Measurements from ENCODE around the gene TIMD4. TPM values are rescaled to one million over a fixed set of nuclear protein-coding genes. Genes with fewer than 3 reads are reported as not detected.

The TIMD4 gene
- polyA plus RNA-seq, 1 donor from 2014 or later: not detected

- H3K9me3 ChIP-seq (ENCODE audit: low read length): no peaks in the 10 kb centered on the region
- TF ChIP-seq SMC3 (conservative IDR thresholded peaks at IDR 0.05; ENCODE audit: poor library complexity) (no peak), RAD21 (conservative IDR thresholded peaks at IDR 0.05) (no peak), TAF1 (IDR thresholded peaks at IDR 0.05; ENCODE audit: low read depth) (no peak), MXI1 (conservative IDR thresholded peaks at IDR 0.05; ENCODE audit: poor library complexity, severe bottlenecking) (no peak)
- TF ChIP-seq, protein P1, sequence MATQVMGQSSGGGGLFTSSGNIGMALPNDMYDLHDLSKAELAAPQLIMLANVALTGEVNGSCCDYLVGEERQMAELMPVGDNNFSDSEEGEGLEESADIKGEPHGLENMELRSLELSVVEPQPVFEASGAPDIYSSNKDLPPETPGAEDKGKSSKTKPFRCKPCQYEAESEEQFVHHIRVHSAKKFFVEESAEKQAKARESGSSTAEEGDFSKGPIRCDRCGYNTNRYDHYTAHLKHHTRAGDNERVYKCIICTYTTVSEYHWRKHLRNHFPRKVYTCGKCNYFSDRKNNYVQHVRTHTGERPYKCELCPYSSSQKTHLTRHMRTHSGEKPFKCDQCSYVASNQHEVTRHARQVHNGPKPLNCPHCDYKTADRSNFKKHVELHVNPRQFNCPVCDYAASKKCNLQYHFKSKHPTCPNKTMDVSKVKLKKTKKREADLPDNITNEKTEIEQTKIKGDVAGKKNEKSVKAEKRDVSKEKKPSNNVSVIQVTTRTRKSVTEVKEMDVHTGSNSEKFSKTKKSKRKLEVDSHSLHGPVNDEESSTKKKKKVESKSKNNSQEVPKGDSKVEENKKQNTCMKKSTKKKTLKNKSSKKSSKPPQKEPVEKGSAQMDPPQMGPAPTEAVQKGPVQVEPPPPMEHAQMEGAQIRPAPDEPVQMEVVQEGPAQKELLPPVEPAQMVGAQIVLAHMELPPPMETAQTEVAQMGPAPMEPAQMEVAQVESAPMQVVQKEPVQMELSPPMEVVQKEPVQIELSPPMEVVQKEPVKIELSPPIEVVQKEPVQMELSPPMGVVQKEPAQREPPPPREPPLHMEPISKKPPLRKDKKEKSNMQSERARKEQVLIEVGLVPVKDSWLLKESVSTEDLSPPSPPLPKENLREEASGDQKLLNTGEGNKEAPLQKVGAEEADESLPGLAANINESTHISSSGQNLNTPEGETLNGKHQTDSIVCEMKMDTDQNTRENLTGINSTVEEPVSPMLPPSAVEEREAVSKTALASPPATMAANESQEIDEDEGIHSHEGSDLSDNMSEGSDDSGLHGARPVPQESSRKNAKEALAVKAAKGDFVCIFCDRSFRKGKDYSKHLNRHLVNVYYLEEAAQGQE (IDR thresholded peaks at IDR 0.05; ENCODE audit: borderline replicate concordance): no peak
- no peak overlapping the region for H3K27ac ChIP-seq (ENCODE audit: low read length)
- no peaks in the 10 kb centered on the region for H4K20me1 ChIP-seq (ENCODE audit: insufficient read depth)
- no peak overlapping the region for H3K4me2 ChIP-seq (ENCODE audit: low read length)
- H2AFZ ChIP-seq (ENCODE audit: low read depth, low read length): no peak overlapping the region
- H3K9me2 ChIP-seq (ENCODE audit: insufficient read depth, low read length): no peaks in the 10 kb centered on the region
- H3K36me3 ChIP-seq (ENCODE audit: insufficient read depth, low read length): no peaks in the 10 kb centered on the region
- no peaks in the 10 kb centered on the region for H3F3A ChIP-seq (ENCODE audit: insufficient read depth, low read length, poor library complexity, severe bottlenecking)
- H3K27me3 ChIP-seq (ENCODE audit: insufficient read depth, low read depth, low read length): no peaks in the 10 kb centered on the region
- no peaks in the 10 kb centered on the region for H3K79me2 ChIP-seq (replicated peaks; ENCODE audit: insufficient read depth, low read length)
- H3K4me3 ChIP-seq (ENCODE audit: low read length): no peak overlapping the region
- H3K9ac ChIP-seq (ENCODE audit: low read length): no peak overlapping the region
These were observed 44.6 kb downstream of the TIMD4 start for GRCh38 chr5:156918311-156918845.

DNA sequence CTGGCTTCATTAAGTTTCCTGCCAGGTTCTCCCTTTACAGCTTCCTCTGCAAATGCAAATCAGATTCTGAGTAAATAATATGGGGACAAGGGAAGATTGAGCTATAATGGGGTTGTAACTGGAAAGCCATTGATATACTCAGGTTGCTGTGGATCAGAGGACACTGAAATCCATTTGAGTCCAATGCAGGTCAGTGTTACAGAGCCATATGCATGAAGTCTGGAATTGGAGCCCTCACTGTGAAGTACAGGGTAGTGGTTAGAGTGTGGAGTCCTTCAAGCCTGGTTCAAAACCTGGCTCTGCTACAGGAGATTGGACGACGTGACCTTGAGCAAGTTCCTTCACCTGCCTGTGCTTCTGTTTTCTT lies 48.7 kb downstream of the TIMD4 start:
- Histone ChIP-seq H3K9me3 (ENCODE audit: low read length) (no peaks in the 10 kb centered on the region), H3K9me2 (ENCODE audit: insufficient read depth, low read length) (no peaks in the 10 kb centered on the region), H4K20me1 (ENCODE audit: insufficient read depth) (no peaks in the 10 kb centered on the region), H3K4me2 (ENCODE audit: low read length) (no peak overlapping the region), H3K9ac (ENCODE audit: low read length) (no peak overlapping the region), H3K27ac (ENCODE audit: low read length) (no peak overlapping the region), H3K36me3 (ENCODE audit: insufficient read depth, low read length) (no peaks in the 10 kb centered on the region), H3K79me2 (replicated peaks; ENCODE audit: insufficient read depth, low read length) (no peaks in the 10 kb centered on the region), H2AFZ (ENCODE audit: low read depth, low read length) (no peak overlapping the region), H3K27me3 (ENCODE audit: insufficient read depth, low read depth, low read length) (no peaks in the 10 kb centered on the region), H3F3A (ENCODE audit: insufficient read depth, low read length, poor library complexity, severe bottlenecking) (no peaks in the 10 kb centered on the region), H3K4me3 (ENCODE audit: low read length) (no peak overlapping the region)
- TF ChIP-seq EP300 (conservative IDR thresholded peaks at IDR 0.05; ENCODE audit: poor library complexity, severe bottlenecking) (no peak), POLR2AphosphoS5 (IDR thresholded peaks at IDR 0.05) (no peak), CTCF (IDR thresholded peaks at IDR 0.05; ENCODE audit: poor library complexity, severe bottlenecking) (no peak), SMC3 (conservative IDR thresholded peaks at IDR 0.05; ENCODE audit: poor library complexity) (no peak), EZH2 (IDR thresholded peaks at IDR 0.05; ENCODE audit: borderline replicate concordance, insufficient read depth, low read length, poor library complexity, severe bottlenecking) (no peak), RAD21 (conservative IDR thresholded peaks at IDR 0.05) (no peak), TAF1 (IDR thresholded peaks at IDR 0.05; ENCODE audit: low read depth) (no peak), MXI1 (conservative IDR thresholded peaks at IDR 0.05; ENCODE audit: poor library complexity, severe bottlenecking) (no peak)
- TF ChIP-seq, protein P1 (IDR thresholded peaks at IDR 0.05; ENCODE audit: borderline replicate concordance): no peak

Data from neural cell (in vitro differentiated cells).